A673 (cell line): Measurements from ENCODE around the gene TBC1D22A.

Source experiments
- CTCF ChIP-seq: fragments of 300-800, 200-600 bp; sonication (generic); conservative IDR thresholded peaks from 2 replicates; pipeline ENCODE4 v1.5.1; 2017; ENCODE audit warnings: low read depth, mild to moderate bottlenecking, antibody characterized with exemption, low read length, moderate library complexity, mixed read lengths
- EZH2 ChIP-seq: fragments of 200-600 bp; sonication (generic); IDR thresholded peaks from 2 replicates; pipeline ENCODE4 v1.6.1; 2017; ENCODE audit warnings: borderline replicate concordance, low read depth, mild to moderate bottlenecking, mixed read lengths, antibody characterized with exemption, low read length; ENCODE audit not compliant: poor library complexity, severe bottlenecking

DNA sequence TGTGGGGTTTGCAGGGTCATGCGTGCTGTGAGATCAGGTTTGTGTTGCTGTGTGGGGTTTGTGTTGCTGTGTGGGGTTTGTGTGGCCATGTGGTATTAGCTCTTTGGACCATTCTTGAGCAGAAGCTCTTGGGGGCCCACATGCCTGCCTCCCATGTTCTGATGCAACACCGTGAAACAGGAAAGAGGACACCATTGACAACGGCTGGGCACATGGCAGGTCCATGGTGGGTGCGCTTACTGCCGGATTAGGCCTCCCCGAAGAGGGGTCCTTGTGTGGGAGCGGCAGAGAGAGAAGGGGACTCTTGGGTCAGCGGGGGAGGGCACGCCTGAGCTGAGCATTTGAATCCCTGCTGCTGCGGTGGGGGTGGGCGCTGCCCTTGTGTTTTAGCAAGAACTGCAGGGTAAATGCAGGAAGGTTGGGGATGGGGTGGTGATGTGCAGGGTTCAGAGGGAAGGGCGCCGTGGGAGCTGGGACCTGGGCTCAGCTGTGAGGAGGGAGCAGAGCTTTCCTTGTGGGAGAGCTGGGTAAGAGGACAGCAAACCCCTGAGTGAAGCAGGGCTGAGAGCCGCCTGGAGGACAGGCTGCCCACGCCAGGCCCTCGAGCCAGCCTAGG is 361.5 kb downstream of the TBC1D22A start:
- no peak for TF ChIP-seq CTCF
- TF ChIP-seq EZH2 = no peak
